IMR-90 (cell line): ENCODE data around the gene SAMD11. TPM values are rescaled to one million over a fixed set of nuclear protein-coding genes. Genes with fewer than 3 reads are reported as not detected.

ENCODE experiments used
- ATAC-seq: fragments of 200-7000 bp; cut with Tn5 transposase; 2 replicates; pipeline ENCODE4 v1.9.1; 2020; ENCODE audit warnings: low read depth, mild to moderate bottlenecking, moderate library complexity
- BruUV-seq: library from RNA; stranded (reverse); fragments of 400-500 nt; replicated peaks from 2 replicates; lab custom pipeline; 2021; lab: Mats Ljungman, UMichigan
- CTCF ChIA-PET: fragments of 300-600 bp; formaldehyde crosslinking; extraction: SDS; loops from one replicate; lab custom pipeline; 2021; ENCODE audit warnings: antibody characterized with exemption; lab: Yijun Ruan, JAX
- POLR2A ChIA-PET: fragments of 300-600 bp; sonication (Branson Sonifier 250); formaldehyde crosslinking; loops from one replicate; lab custom pipeline; 2022; ENCODE audit warnings: antibody characterized with exemption; ENCODE audit not compliant: unreplicated experiment; lab: Charles Lee
- DNase-seq: peaks from one replicate; pipeline ENCODE4 v3.0.0; 2013
- H2AFZ ChIP-seq: replicated peaks from 2 replicates; pipeline ENCODE3; 2013; ENCODE audit warnings: low read length, mild to moderate bottlenecking; ENCODE audit not compliant: poor library complexity
- H2AK5ac ChIP-seq: 2 replicates; pipeline ENCODE4 v1.6.1; 2013; ENCODE audit warnings: low read depth, low read length, inconsistent platforms
- H2AK9ac ChIP-seq: replicated peaks from 2 replicates; pipeline ENCODE3; 2013; ENCODE audit warnings: mild to moderate bottlenecking, low read depth, low read length, moderate library complexity; ENCODE audit not compliant: poor library complexity
- H2BK120ac ChIP-seq: 2 replicates; pipeline ENCODE4 v1.6.1; 2013; ENCODE audit warnings: low read depth, low read length, inconsistent platforms
- H2BK15ac ChIP-seq: 3 replicates; pipeline ENCODE4 v1.6.1; 2013; ENCODE audit warnings: low read depth, low read length, inconsistent platforms
- H2BK20ac ChIP-seq: 2 replicates; pipeline ENCODE4 v1.6.1; 2013; ENCODE audit warnings: low read depth, mild to moderate bottlenecking, inconsistent platforms, low read length, moderate library complexity
- H2BK5ac ChIP-seq: 2 replicates; pipeline ENCODE4 v1.6.1; 2013; ENCODE audit warnings: mild to moderate bottlenecking, low read depth, low read length, inconsistent platforms; ENCODE audit not compliant: poor library complexity, severe bottlenecking
- H3K14ac ChIP-seq: replicated peaks from 2 replicates; pipeline ENCODE4 v1.6.1; 2013; ENCODE audit warnings: low read depth, low read length, inconsistent platforms
- H3K18ac ChIP-seq: 2 replicates; pipeline ENCODE4 v1.6.1; 2013; ENCODE audit warnings: low read depth, low read length, control low read depth
- H3K23ac ChIP-seq: 2 replicates; pipeline ENCODE4 v1.6.1; 2013; ENCODE audit warnings: low read depth, low read length, inconsistent platforms
- H3K27ac ChIP-seq: 2 replicates; pipeline ENCODE4 v1.5.1; 2013; ENCODE audit warnings: mild to moderate bottlenecking, control low read depth, low read length; ENCODE audit not compliant: insufficient read depth
- H3K27me3 ChIP-seq: 2 replicates; pipeline ENCODE4 v1.6.1; 2013; ENCODE audit warnings: low read length; ENCODE audit not compliant: control insufficient read depth, insufficient read depth
- H3K36me3 ChIP-seq: 2 replicates; pipeline ENCODE4 v1.6.1; 2013; ENCODE audit warnings: low read length, mixed read lengths; ENCODE audit not compliant: control insufficient read depth, insufficient read depth
- H3K4ac ChIP-seq: 2 replicates; pipeline ENCODE4 v1.6.1; 2013; ENCODE audit warnings: low read depth, low read length, inconsistent platforms
- H3K4me1 ChIP-seq: 2 replicates; pipeline ENCODE4 v1.6.1; 2013; ENCODE audit warnings: low read length, mixed read lengths; ENCODE audit not compliant: control insufficient read depth, insufficient read depth
- H3K4me2 ChIP-seq: 2 replicates; pipeline ENCODE4 v1.6.1; 2013; ENCODE audit warnings: low read depth, mild to moderate bottlenecking, control low read depth, low read length, moderate library complexity
- H3K4me3 ChIP-seq: 2 replicates; pipeline ENCODE4 v1.5.1; 2013; ENCODE audit warnings: low read depth, mild to moderate bottlenecking, control low read depth, low read length, moderate library complexity; ENCODE audit not compliant: insufficient read depth
- H3K56ac ChIP-seq: 2 replicates; pipeline ENCODE4 v1.6.1; 2013; ENCODE audit warnings: low read length, inconsistent platforms; ENCODE audit not compliant: insufficient read depth; ENCODE audit errors: extremely low read depth
- H3K79me1 ChIP-seq, 2 experiments: 2 replicates each; pipeline ENCODE4 v1.6.1; 2013; ENCODE audit warnings: low read length in 2 of 2, inconsistent platforms in 1 of 2, low read depth in 1 of 2
- H3K9ac ChIP-seq: 2 replicates; pipeline ENCODE4 v1.6.1; 2013; ENCODE audit warnings: low read depth, low read length, control low read depth
- H3K9me1 ChIP-seq: 2 replicates; pipeline ENCODE4 v1.6.1; 2013; ENCODE audit warnings: low read length, inconsistent platforms; ENCODE audit not compliant: insufficient read depth
- H3K9me3 ChIP-seq: 2 replicates; pipeline ENCODE4 v1.6.1; 2013; ENCODE audit warnings: low read length; ENCODE audit not compliant: control insufficient read depth, insufficient read depth
- H4K20me1 ChIP-seq: 2 replicates; pipeline ENCODE4 v1.6.1; 2013; ENCODE audit warnings: low read length, inconsistent platforms; ENCODE audit not compliant: insufficient read depth
- H4K5ac ChIP-seq: 2 replicates; pipeline ENCODE4 v1.6.1; 2013; ENCODE audit warnings: mild to moderate bottlenecking, low read depth, low read length, control low read depth
- H4K8ac ChIP-seq, 2 experiments: 2 replicates each; pipeline ENCODE4 v1.6.1; 2013; ENCODE audit warnings: low read depth in 2 of 2, low read length in 2 of 2, control low read depth in 1 of 2, inconsistent platforms in 1 of 2
- H4K91ac ChIP-seq: 2 replicates; pipeline ENCODE4 v1.6.1; 2013; ENCODE audit warnings: low read depth, low read length, inconsistent platforms; ENCODE audit not compliant: insufficient read depth
- BHLHE40 ChIP-seq: fragments of 150-350 bp; IDR thresholded peaks from 2 replicates; pipeline ENCODE4 v1.6.1; 2016; ENCODE audit warnings: mild to moderate bottlenecking, low read depth, low read length
- MAFK ChIP-seq: IDR thresholded peaks from 2 replicates; pipeline ENCODE4 v1.6.1; 2012; ENCODE audit warnings: low read depth, low read length, improper control_type of control experiment
- WGBS, 2 experiments: methylation state at CpG; one replicate each; pipeline versions ENCODE4 v1.1.5 to v1.1.7; 2013; ENCODE audit warnings: missing lambda C conversion rate in 2 of 2; ENCODE audit not compliant: insufficient read length in 1 of 2; ENCODE audit errors: extremely low coverage in 2 of 2; 5-methylcytosine and 5-hydroxymethylcytosine counted together
- dilution Hi-C: fragments of 300-500 bp; cut with HindIII; formaldehyde crosslinking; loops from one replicate; pipeline ENCODE4 v1.14.3; 2018; ENCODE audit warnings: low sequenced_read_pairs; ENCODE audit not compliant: unreplicated experiment
- in situ Hi-C: fragments of 300-500 bp; cut with MboI; formaldehyde crosslinking; loops from 3 replicates; pipeline ENCODE4 v1.14.3; 2019; ENCODE audit warnings: low sequenced_read_pairs, inconsistent platforms, mixed read lengths
- intact Hi-C: fragments of 100-400 bp; cut with micrococcal nuclease; formaldehyde crosslinking; loops from 2 replicates; pipeline ENCODE4 v1.10.0; 2022
- polyA plus RNA-seq, 3 experiments: library from polyadenylated mRNA; depleted of rRNA; stranded (reverse); fragments of >200 nt; gene quantifications; 2 replicates each; pipeline ENCODE4 v1.2.3, GENCODE V29; 2012; ENCODE audit warnings: low replicate concordance in 1 of 3
- total RNA-seq: library from RNA; depleted of rRNA; stranded (reverse); fragments of >200 nt; gene quantifications from 2 replicates; pipeline ENCODE4 v1.2.3, GENCODE V29; 2012

Gene SAMD11
- total and polyA plus RNA-seq, 2 of the 4 experiments (the other 2 are of a cell fraction) = 5.9 to 22.9 TPM

- Histone ChIP-seq H4K8ac (no peak overlapping the region), H3K4me3 (no peak overlapping the region), H3K4me1 (no peaks in the 10 kb centered on the region), H2BK20ac (no peak overlapping the region), H3K9me3 (no peaks in the 10 kb centered on the region), H3K14ac (no peak overlapping the region), H4K5ac (no peak overlapping the region), H3K4ac (no peak overlapping the region), H3K9ac (no peak overlapping the region), H3K23ac (no peak overlapping the region), H3K36me3 (peaks cover 9% of the 10 kb centered on the region), H2BK5ac (no peak overlapping the region), H4K91ac (no peak overlapping the region), H3K27ac (no peak overlapping the region), H4K20me1 (peaks cover 6% of the 10 kb centered on the region; the same call in 1 of the 2 replicates), H2BK120ac (no peak overlapping the region), H3K56ac (no peak overlapping the region), H2AK5ac (no peak overlapping the region), H2AK9ac (no peak overlapping the region), H2AFZ (no peak overlapping the region), H3K9me1 (no peaks in the 10 kb centered on the region), H3K79me1 (no peaks in the 10 kb centered on the region), H3K18ac (no peak overlapping the region), H3K27me3 (no peaks in the 10 kb centered on the region), H2BK15ac (no peak overlapping the region), H3K4me2 (no peak overlapping the region)
- ATAC-seq = no peak
- intact Hi-C loops = no loop called here
- in situ Hi-C loops = no loop called here
- 88% methylated on average over 17 of the region's 25 CpGs; no CpG with 5 or more reads in 1 of the 2 experiments for WGBS, 2 experiments
- no peak for TF ChIP-seq BHLHE40
- no peak for TF ChIP-seq MAFK
- DNase-seq = no peak
- POLR2A ChIA-PET = no interaction called here
- dilution Hi-C loops = no loop called here
- CTCF ChIA-PET = no interaction called here
- no TSS peak for BruUV-seq
Observed at GRCh38 chr1:932776-933602, 9.3 kb downstream of the SAMD11 start.
